HCT116 (cell line): ENCODE data around the gene FUCA2. TPM values are rescaled to one million over a fixed set of nuclear protein-coding genes. Genes with fewer than 3 reads are reported as not detected.

Experiments used
- ATAC-seq: fragments of 200-7000 bp; cut with Tn5 transposase; 2 replicates; pipeline ENCODE4 v1.9.1; 2020; ENCODE audit warnings: mild to moderate bottlenecking, moderate library complexity
- BruUV-seq: library from RNA; stranded (reverse); fragments of 400-500 nt; replicated peaks from 2 replicates; lab custom pipeline; 2021; lab: Mats Ljungman, UMichigan
- CTCF ChIA-PET: fragments of 300-600 bp; sonication (Branson Sonifier 250); formaldehyde crosslinking; loops from one replicate; lab custom pipeline; 2021; ENCODE audit warnings: antibody characterized with exemption; lab: Charles Lee
- POLR2A ChIA-PET: fragments of 300-600, 350-600 bp; sonication (Branson Sonifier 250); formaldehyde crosslinking; loops from one replicate; lab custom pipeline; 2021; ENCODE audit warnings: antibody characterized with exemption; lab: Charles Lee
- RAD21 ChIA-PET, 2 experiments: fragments of 300-600 bp; sonication (Branson Sonifier 250); formaldehyde crosslinking; loops; one replicate each; lab custom pipeline; 2023; ENCODE audit warnings: low total read pairs in 2 of 2; ENCODE audit not compliant: uncharacterized antibody in 2 of 2, unreplicated experiment in 2 of 2, low non-redundant PET in 1 of 2; lab: Charles Lee
- DNase-seq: peaks from one replicate; pipeline ENCODE4 v3.0.0-alpha.2; 2010; ENCODE audit warnings: low read depth, low spot score
- H2AFZ ChIP-seq: fragments of 200-600 bp; shearing (Covaris generic), sonication (generic); 2 replicates; pipeline ENCODE4 v1.6.1; 2017; ENCODE audit warnings: low read depth, mixed run types, mixed read lengths, antibody characterized with exemption, low read length; ENCODE audit not compliant: poor library complexity, severe bottlenecking
- H3K27ac ChIP-seq: 2 replicates; pipeline ENCODE4 v1.5.1; 2012; ENCODE audit warnings: low read depth, low read length
- H3K27me3 ChIP-seq: fragments of 200-600 bp; sonication (generic); 2 replicates; pipeline ENCODE4 v1.6.1; 2016; ENCODE audit warnings: mixed run types, low read length, mixed read lengths; ENCODE audit not compliant: insufficient read depth
- H3K36me3 ChIP-seq, 2 experiments: fragments of 200-500 bp in 1 of 2; fragments of 200-600 bp in 1 of 2; sonication (Bioruptor generic) in 1 of 2; sonication (generic) in 1 of 2; 2 replicates each; pipeline versions ENCODE4 v1.5.1 to v1.6.1; 2014 to 2016; ENCODE audit warnings: low read length in 2 of 2, inconsistent platforms in 1 of 2, mixed read lengths in 1 of 2, mixed run types in 1 of 2; ENCODE audit not compliant: insufficient read depth in 2 of 2, control insufficient read depth in 1 of 2
- H3K4me1 ChIP-seq, 2 experiments: fragments of 200-600 bp in 1 of 2; sonication (generic) in 1 of 2; 2 replicates each; pipeline versions ENCODE4 v1.5.1 to v1.6.1; 2012 to 2017; ENCODE audit warnings: low read length in 2 of 2, inconsistent platforms in 1 of 2, mild to moderate bottlenecking in 1 of 2, mixed read lengths in 1 of 2, mixed run types in 1 of 2, moderate library complexity in 1 of 2; ENCODE audit not compliant: insufficient read depth in 2 of 2, control insufficient read depth in 1 of 2
- H3K4me2 ChIP-seq: fragments of 200-600 bp; sonication (generic); 2 replicates; pipeline ENCODE4 v1.6.1; 2017; ENCODE audit warnings: mixed run types, low read length, mixed read lengths
- H3K4me3 ChIP-seq, 2 experiments: fragments of 200-600 bp in 1 of 2; sonication (generic) in 1 of 2; replicated peaks in 1 of 2; 2 replicates each; pipeline ENCODE4 v1.5.1; 2011 to 2016; ENCODE audit warnings: low read length in 2 of 2, control low read depth in 1 of 2, low read depth in 1 of 2, mild to moderate bottlenecking in 1 of 2, mixed read lengths in 1 of 2, mixed run types in 1 of 2
- H3K79me2 ChIP-seq: fragments of 200-600 bp; sonication (generic); 2 replicates; pipeline ENCODE4 v1.6.1; 2017; ENCODE audit warnings: mild to moderate bottlenecking, mixed run types, low read length, moderate library complexity, mixed read lengths; ENCODE audit not compliant: insufficient read depth
- H3K9ac ChIP-seq: fragments of 200-600 bp; sonication (generic); 2 replicates; pipeline ENCODE4 v1.6.1; 2016; ENCODE audit warnings: low read length, mixed read lengths
- H3K9me2 ChIP-seq: fragments of 200-600 bp; sonication (generic), shearing (Covaris generic); 2 replicates; pipeline ENCODE4 v1.6.1; 2017; ENCODE audit warnings: mixed run types, mild to moderate bottlenecking, moderate library complexity; ENCODE audit not compliant: insufficient read depth
- H3K9me3 ChIP-seq, 2 experiments: fragments of 200-500 bp in 1 of 2; fragments of 200-600 bp in 1 of 2; sonication (Bioruptor generic) in 1 of 2; sonication (generic) in 1 of 2; 2 replicates each; pipeline ENCODE4 v1.6.1; 2014 to 2017; ENCODE audit warnings: low read length in 2 of 2, mixed read lengths in 2 of 2, inconsistent platforms in 1 of 2, low read depth in 1 of 2, mild to moderate bottlenecking in 1 of 2, mixed run types in 1 of 2, moderate library complexity in 1 of 2; ENCODE audit not compliant: control insufficient read depth in 1 of 2, insufficient read depth in 1 of 2
- H4K20me1 ChIP-seq: fragments of 200-600 bp; sonication (generic), shearing (Covaris generic); 2 replicates; pipeline ENCODE4 v1.6.1; 2017; ENCODE audit warnings: mixed run types, mild to moderate bottlenecking, moderate library complexity; ENCODE audit not compliant: insufficient read depth
- ATF3 ChIP-seq: IDR thresholded peaks from 2 replicates; pipeline ENCODE4 v1.6.1; 2012
- CBX3 ChIP-seq: IDR thresholded peaks from 2 replicates; pipeline ENCODE4 v1.6.1; 2012; ENCODE audit warnings: low read depth
- CEBPB ChIP-seq: IDR thresholded peaks from 2 replicates; pipeline ENCODE4 v1.6.1; 2012; ENCODE audit warnings: low read depth
- EGR1 ChIP-seq: IDR thresholded peaks from 2 replicates; pipeline ENCODE4 v1.6.1; 2012; ENCODE audit warnings: low read depth
- ELF1 ChIP-seq: IDR thresholded peaks from 2 replicates; pipeline ENCODE4 v1.6.1; 2012; ENCODE audit warnings: low read depth, borderline replicate concordance
- EZH2phosphoT487 ChIP-seq: fragments of 200-600 bp; IDR thresholded peaks from 2 replicates; pipeline ENCODE4 v1.6.1; 2018; ENCODE audit warnings: antibody characterized with exemption, borderline replicate concordance
- JUND ChIP-seq: IDR thresholded peaks from 2 replicates; pipeline ENCODE4 v1.6.1; 2012
- MAX ChIP-seq: IDR thresholded peaks from 2 replicates; pipeline ENCODE4 v1.6.1; 2012
- POLR2A ChIP-seq: IDR thresholded peaks from 2 replicates; pipeline ENCODE4 v1.7.0; 2011; ENCODE audit warnings: borderline replicate concordance; ENCODE audit not compliant: insufficient read depth, insufficient read length; ENCODE audit errors: extremely low read depth
- POLR2AphosphoS5 ChIP-seq: IDR thresholded peaks from 2 replicates; pipeline ENCODE4 v1.6.1; 2011; ENCODE audit warnings: mild to moderate bottlenecking, low read depth, low read length, moderate library complexity
- SRF ChIP-seq: IDR thresholded peaks from 2 replicates; pipeline ENCODE4 v1.6.1; 2012; ENCODE audit warnings: low read depth
- TCF7L2 ChIP-seq: IDR thresholded peaks from 2 replicates; pipeline ENCODE4 v1.7.0; 2011; ENCODE audit warnings: borderline replicate concordance, inconsistent platforms; ENCODE audit not compliant: insufficient read depth, insufficient read length; ENCODE audit errors: extremely low read depth
- ZFX ChIP-seq: fragments of 450-650 bp; IDR thresholded peaks from 2 replicates; pipeline ENCODE4 v1.6.1; 2017
- ZNF274 ChIP-seq: fragments of 200-500 bp; sonication (Bioruptor generic); IDR thresholded peaks from 2 replicates; pipeline ENCODE4 v1.6.1; 2014; ENCODE audit warnings: mild to moderate bottlenecking, low read depth, low read length, inconsistent platforms
- intact Hi-C: fragments of 100-400 bp; cut with micrococcal nuclease; formaldehyde crosslinking; loops from 2 replicates; pipeline ENCODE4 v1.10.0; 2022
- total RNA-seq: library from RNA; stranded (reverse); gene quantifications from one replicate; pipeline ENCODE4 v1.2.1, GENCODE V29; 2021; ENCODE audit not compliant: unreplicated experiment

The FUCA2 gene
- total RNA-seq, 1 experiment from 2014 or later = 75.4 TPM

GRCh38 chr6:143485967-143486366 lies 25.6 kb downstream of the FUCA2 start:
- intact Hi-C loops = no loop called here
- Histone ChIP-seq H3K4me3 (no peak overlapping the region), H3K9me2 (no peaks in the 10 kb centered on the region), H3K27me3 (no peaks in the 10 kb centered on the region), H3K79me2 (no peaks in the 10 kb centered on the region), H3K4me1 (no peaks in the 10 kb centered on the region), H3K9me3 (no peaks in the 10 kb centered on the region), H4K20me1 (no peaks in the 10 kb centered on the region), H3K9ac (no peak overlapping the region), H3K4me2 (no peak overlapping the region), H2AFZ (no peak overlapping the region), H3K36me3 (no peaks in the 10 kb centered on the region), H3K27ac (no peak overlapping the region)
- RAD21 ChIA-PET = no interaction called here
- no peak for DNase-seq
- no peak for ATAC-seq
- CTCF ChIA-PET = no interaction called here
- BruUV-seq = no TSS peak
- TF ChIP-seq EZH2phosphoT487 (no peak), CEBPB (no peak)
- POLR2A ChIA-PET = no interaction called here

- no peak for DNase-seq
- H3K4me2 ChIP-seq = no peak overlapping the region
- no peaks in the 10 kb centered on the region for H3K4me1 ChIP-seq
- no peak overlapping the region for H3K9ac ChIP-seq
- TF ChIP-seq ZFX = no peak
- TF ChIP-seq POLR2A = no peak
- no peak for TF ChIP-seq EGR1
- no peak for TF ChIP-seq EZH2phosphoT487
- no peak for TF ChIP-seq CBX3
- no peak for TF ChIP-seq TCF7L2
- TF ChIP-seq SRF = no peak
- TF ChIP-seq POLR2AphosphoS5 = no peak
- no peak for TF ChIP-seq ZNF274
- TF ChIP-seq ATF3 = no peak
- TF ChIP-seq ELF1 = no peak
- TF ChIP-seq MAX = no peak
- no peak for TF ChIP-seq CEBPB
- no peak for TF ChIP-seq JUND
- no peak overlapping the region for H2AFZ ChIP-seq
- H3K27me3 ChIP-seq = no peaks in the 10 kb centered on the region
- ATAC-seq = no peak
- intact Hi-C loops = no loop called here
- ChIA-PET POLR2A (no interaction called here), CTCF (no interaction called here), RAD21 (no interaction called here)
- no peaks in the 10 kb centered on the region for H3K36me3 ChIP-seq
- no peak overlapping the region for H3K27ac ChIP-seq
- H4K20me1 ChIP-seq = no peaks in the 10 kb centered on the region
- no peaks in the 10 kb centered on the region for H3K9me3 ChIP-seq
- no peaks in the 10 kb centered on the region for H3K79me2 ChIP-seq
- BruUV-seq = no TSS peak
- H3K4me3 ChIP-seq = no peak overlapping the region
- no peaks in the 10 kb centered on the region for H3K9me2 ChIP-seq
Measured at GRCh38 chr6:143482593-143482992, 28.9 kb downstream of the FUCA2 start.
